IMR-90 (cell line): Measurements from ENCODE around the gene ALX4. TPM values are rescaled to one million over a fixed set of nuclear protein-coding genes. Genes with fewer than 3 reads are reported as not detected.

ENCODE experiments used
- ATAC-seq: fragments of 200-7000 bp; cut with Tn5 transposase; 2 replicates; pipeline ENCODE4 v1.9.1; 2020; ENCODE audit warnings: low read depth, mild to moderate bottlenecking, moderate library complexity
- BruUV-seq: library from RNA; stranded (reverse); fragments of 400-500 nt; replicated peaks from 2 replicates; lab custom pipeline; 2021; lab: Mats Ljungman, UMichigan
- CTCF ChIA-PET: fragments of 300-600 bp; formaldehyde crosslinking; extraction: SDS; loops from one replicate; lab custom pipeline; 2021; ENCODE audit warnings: antibody characterized with exemption; lab: Yijun Ruan, JAX
- POLR2A ChIA-PET: fragments of 300-600 bp; sonication (Branson Sonifier 250); formaldehyde crosslinking; loops from one replicate; lab custom pipeline; 2022; ENCODE audit warnings: antibody characterized with exemption; ENCODE audit not compliant: unreplicated experiment; lab: Charles Lee
- DNase-seq: peaks from one replicate; pipeline ENCODE4 v3.0.0; 2013
- H2AFZ ChIP-seq: replicated peaks from 2 replicates; pipeline ENCODE3; 2013; ENCODE audit warnings: low read length, mild to moderate bottlenecking; ENCODE audit not compliant: poor library complexity
- H2AK5ac ChIP-seq: 2 replicates; pipeline ENCODE4 v1.6.1; 2013; ENCODE audit warnings: low read depth, low read length, inconsistent platforms
- H2AK9ac ChIP-seq: replicated peaks from 2 replicates; pipeline ENCODE3; 2013; ENCODE audit warnings: mild to moderate bottlenecking, low read depth, low read length, moderate library complexity; ENCODE audit not compliant: poor library complexity
- H2BK120ac ChIP-seq: 2 replicates; pipeline ENCODE4 v1.6.1; 2013; ENCODE audit warnings: low read depth, low read length, inconsistent platforms
- H2BK15ac ChIP-seq: 3 replicates; pipeline ENCODE4 v1.6.1; 2013; ENCODE audit warnings: low read depth, low read length, inconsistent platforms
- H2BK20ac ChIP-seq: 2 replicates; pipeline ENCODE4 v1.6.1; 2013; ENCODE audit warnings: low read depth, mild to moderate bottlenecking, inconsistent platforms, low read length, moderate library complexity
- H2BK5ac ChIP-seq: 2 replicates; pipeline ENCODE4 v1.6.1; 2013; ENCODE audit warnings: mild to moderate bottlenecking, low read depth, low read length, inconsistent platforms; ENCODE audit not compliant: poor library complexity, severe bottlenecking
- H3K14ac ChIP-seq: replicated peaks from 2 replicates; pipeline ENCODE4 v1.6.1; 2013; ENCODE audit warnings: low read depth, low read length, inconsistent platforms
- H3K18ac ChIP-seq: 2 replicates; pipeline ENCODE4 v1.6.1; 2013; ENCODE audit warnings: low read depth, low read length, control low read depth
- H3K23ac ChIP-seq: 2 replicates; pipeline ENCODE4 v1.6.1; 2013; ENCODE audit warnings: low read depth, low read length, inconsistent platforms
- H3K27ac ChIP-seq: 2 replicates; pipeline ENCODE4 v1.5.1; 2013; ENCODE audit warnings: mild to moderate bottlenecking, control low read depth, low read length; ENCODE audit not compliant: insufficient read depth
- H3K27me3 ChIP-seq: 2 replicates; pipeline ENCODE4 v1.6.1; 2013; ENCODE audit warnings: low read length; ENCODE audit not compliant: control insufficient read depth, insufficient read depth
- H3K36me3 ChIP-seq: 2 replicates; pipeline ENCODE4 v1.6.1; 2013; ENCODE audit warnings: low read length, mixed read lengths; ENCODE audit not compliant: control insufficient read depth, insufficient read depth
- H3K4ac ChIP-seq: 2 replicates; pipeline ENCODE4 v1.6.1; 2013; ENCODE audit warnings: low read depth, low read length, inconsistent platforms
- H3K4me1 ChIP-seq: 2 replicates; pipeline ENCODE4 v1.6.1; 2013; ENCODE audit warnings: low read length, mixed read lengths; ENCODE audit not compliant: control insufficient read depth, insufficient read depth
- H3K4me2 ChIP-seq: 2 replicates; pipeline ENCODE4 v1.6.1; 2013; ENCODE audit warnings: low read depth, mild to moderate bottlenecking, control low read depth, low read length, moderate library complexity
- H3K4me3 ChIP-seq: 2 replicates; pipeline ENCODE4 v1.5.1; 2013; ENCODE audit warnings: low read depth, mild to moderate bottlenecking, control low read depth, low read length, moderate library complexity; ENCODE audit not compliant: insufficient read depth
- H3K56ac ChIP-seq: 2 replicates; pipeline ENCODE4 v1.6.1; 2013; ENCODE audit warnings: low read length, inconsistent platforms; ENCODE audit not compliant: insufficient read depth; ENCODE audit errors: extremely low read depth
- H3K79me1 ChIP-seq, 2 experiments: 2 replicates each; pipeline ENCODE4 v1.6.1; 2013; ENCODE audit warnings: low read length in 2 of 2, inconsistent platforms in 1 of 2, low read depth in 1 of 2
- H3K9ac ChIP-seq: 2 replicates; pipeline ENCODE4 v1.6.1; 2013; ENCODE audit warnings: low read depth, low read length, control low read depth
- H3K9me1 ChIP-seq: 2 replicates; pipeline ENCODE4 v1.6.1; 2013; ENCODE audit warnings: low read length, inconsistent platforms; ENCODE audit not compliant: insufficient read depth
- H3K9me3 ChIP-seq: 2 replicates; pipeline ENCODE4 v1.6.1; 2013; ENCODE audit warnings: low read length; ENCODE audit not compliant: control insufficient read depth, insufficient read depth
- H4K20me1 ChIP-seq: 2 replicates; pipeline ENCODE4 v1.6.1; 2013; ENCODE audit warnings: low read length, inconsistent platforms; ENCODE audit not compliant: insufficient read depth
- H4K5ac ChIP-seq: 2 replicates; pipeline ENCODE4 v1.6.1; 2013; ENCODE audit warnings: mild to moderate bottlenecking, low read depth, low read length, control low read depth
- H4K8ac ChIP-seq, 2 experiments: 2 replicates each; pipeline ENCODE4 v1.6.1; 2013; ENCODE audit warnings: low read depth in 2 of 2, low read length in 2 of 2, control low read depth in 1 of 2, inconsistent platforms in 1 of 2
- H4K91ac ChIP-seq: 2 replicates; pipeline ENCODE4 v1.6.1; 2013; ENCODE audit warnings: low read depth, low read length, inconsistent platforms; ENCODE audit not compliant: insufficient read depth
- CHD1 ChIP-seq: IDR thresholded peaks from 2 replicates; pipeline ENCODE4 v1.6.1; 2012; ENCODE audit warnings: low read depth, low read length, improper control_type of control experiment
- FOS ChIP-seq: fragments of 150-350 bp; IDR thresholded peaks from 2 replicates; pipeline ENCODE4 v1.6.1; 2016; ENCODE audit warnings: low read depth, low read length
- MXI1 ChIP-seq: IDR thresholded peaks from 2 replicates; pipeline ENCODE4 v1.6.1; 2012; ENCODE audit warnings: low read depth, mild to moderate bottlenecking, low read length, moderate library complexity, borderline replicate concordance
- RAD21 ChIP-seq: IDR thresholded peaks from 2 replicates; pipeline ENCODE4 v1.6.1; 2012; ENCODE audit warnings: low read length, improper control_type of control experiment
- SMC3 ChIP-seq: fragments of 150-350 bp; IDR thresholded peaks from 2 replicates; pipeline ENCODE4 v1.6.1; 2016; ENCODE audit warnings: low read depth, mild to moderate bottlenecking, antibody characterized with exemption, low read length, moderate library complexity
- WGBS, 2 experiments: methylation state at CpG; one replicate each; pipeline versions ENCODE4 v1.1.5 to v1.1.7; 2013; ENCODE audit warnings: missing lambda C conversion rate in 2 of 2; ENCODE audit not compliant: insufficient read length in 1 of 2; ENCODE audit errors: extremely low coverage in 2 of 2; 5-methylcytosine and 5-hydroxymethylcytosine counted together
- dilution Hi-C: fragments of 300-500 bp; cut with HindIII; formaldehyde crosslinking; loops from one replicate; pipeline ENCODE4 v1.14.3; 2018; ENCODE audit warnings: low sequenced_read_pairs; ENCODE audit not compliant: unreplicated experiment
- in situ Hi-C: fragments of 300-500 bp; cut with MboI; formaldehyde crosslinking; loops from 3 replicates; pipeline ENCODE4 v1.14.3; 2019; ENCODE audit warnings: low sequenced_read_pairs, inconsistent platforms, mixed read lengths
- intact Hi-C: fragments of 100-400 bp; cut with micrococcal nuclease; formaldehyde crosslinking; loops from 2 replicates; pipeline ENCODE4 v1.10.0; 2022
- polyA plus RNA-seq, 3 experiments: library from polyadenylated mRNA; depleted of rRNA; stranded (reverse); fragments of >200 nt; gene quantifications; 2 replicates each; pipeline ENCODE4 v1.2.3, GENCODE V29; 2012; ENCODE audit warnings: low replicate concordance in 1 of 3
- total RNA-seq: library from RNA; depleted of rRNA; stranded (reverse); fragments of >200 nt; gene quantifications from 2 replicates; pipeline ENCODE4 v1.2.3, GENCODE V29; 2012

Gene ALX4
- total and polyA plus RNA-seq, 2 of the 4 experiments (the other 2 are of a cell fraction) = not detected

- no TSS peak for BruUV-seq
- H3K4ac ChIP-seq = no peak overlapping the region
- no peaks in the 10 kb centered on the region for H4K20me1 ChIP-seq
- H2BK15ac ChIP-seq = no peak overlapping the region
- CTCF ChIA-PET = no interaction called here
- H3K14ac ChIP-seq = no peak overlapping the region
- no peaks in the 10 kb centered on the region for H3K79me1 ChIP-seq
- H3K36me3 ChIP-seq = no peaks in the 10 kb centered on the region
- H2BK5ac ChIP-seq = no peak overlapping the region
- DNase-seq = no peak
- H3K9me3 ChIP-seq = no peaks in the 10 kb centered on the region
- H3K4me3 ChIP-seq = no peak overlapping the region
- intact Hi-C loops = no loop called here
- H2AFZ ChIP-seq = no peak overlapping the region
- ATAC-seq = peak; percentile 64
- H4K5ac ChIP-seq = no peak overlapping the region
- H3K4me1 ChIP-seq = peaks cover 6% of the 10 kb centered on the region
- no peak overlapping the region for H4K8ac ChIP-seq
- WGBS, 2 experiments = no CpG with 5 or more reads among the region's 1 CpG
- H3K4me2 ChIP-seq = no peak overlapping the region
- H2AK5ac ChIP-seq = no peak overlapping the region
- in situ Hi-C loops = no loop called here
- no peak for TF ChIP-seq FOS
- TF ChIP-seq SMC3 = no peak
- TF ChIP-seq CHD1 = no peak
- TF ChIP-seq MXI1 = no peak
- TF ChIP-seq RAD21 = no peak
- no peak overlapping the region for H4K91ac ChIP-seq
- no peak overlapping the region for H3K9ac ChIP-seq
- H3K18ac ChIP-seq = no peak overlapping the region
- no peaks in the 10 kb centered on the region for H3K9me1 ChIP-seq
- POLR2A ChIA-PET = no interaction called here
- H3K27me3 ChIP-seq = no peaks in the 10 kb centered on the region
- no peak overlapping the region for H3K27ac ChIP-seq
- H2AK9ac ChIP-seq = no peak overlapping the region
- no peak overlapping the region for H3K23ac ChIP-seq
- H3K56ac ChIP-seq = no peak overlapping the region
- H2BK120ac ChIP-seq = no peak overlapping the region
- dilution Hi-C loops = no loop called here
- no peak overlapping the region for H2BK20ac ChIP-seq
Observed at GRCh38 chr11:44217432-44217831, 92.5 kb downstream of the ALX4 start.
